CD8-positive, alpha-beta memory T cell (primary cell): ENCODE results near the gene SEC23A. TPM values are rescaled to one million over a fixed set of nuclear protein-coding genes. Genes with fewer than 3 reads are reported as not detected.
A peak's percentile ranks its signal among the peaks of the same experiment; 100 is the strongest.

Experiments used
- CTCF ChIA-PET: fragments of 350-600 bp; sonication (Branson Sonifier 250); formaldehyde crosslinking; loops from one replicate; lab custom pipeline; 2021; ENCODE audit warnings: antibody characterized with exemption; lab: Charles Lee
- POLR2A ChIA-PET: fragments of 350-600 bp; sonication (Branson Sonifier 250); formaldehyde crosslinking; loops from one replicate; lab custom pipeline; 2021; ENCODE audit warnings: antibody characterized with exemption; lab: Charles Lee
- DNase-seq, 5 donors: peaks; one replicate each; pipeline versions ENCODE4 v3.0.0 to v3.0.0-alpha.2; 2020 to 2022; ENCODE audit warnings: mixed read lengths in 1 of 5
- H3K27ac ChIP-seq: one replicate; pipeline ENCODE4 v1.7.0; 2013; ENCODE audit warnings: low read depth, mild to moderate bottlenecking, low read length, moderate library complexity
- H3K27me3 ChIP-seq: 2 replicates; pipeline ENCODE4 v1.7.0; 2013; ENCODE audit warnings: low read length, mild to moderate bottlenecking; ENCODE audit not compliant: insufficient read depth, poor library complexity, severe bottlenecking
- H3K36me3 ChIP-seq: 2 replicates; pipeline ENCODE4 v1.7.0; 2013; ENCODE audit warnings: mild to moderate bottlenecking, low read length, moderate library complexity; ENCODE audit not compliant: insufficient read depth
- H3K4me1 ChIP-seq: 2 replicates; pipeline ENCODE4 v1.7.0; 2013; ENCODE audit warnings: mild to moderate bottlenecking, low read length, moderate library complexity; ENCODE audit not compliant: insufficient read depth
- H3K4me3 ChIP-seq: 2 replicates; pipeline ENCODE4 v1.7.0; 2013; ENCODE audit warnings: mild to moderate bottlenecking, low read length
- H3K9me3 ChIP-seq: 2 replicates; pipeline ENCODE4 v1.7.0; 2013; ENCODE audit warnings: mild to moderate bottlenecking, low read length
- H3K27ac Mint-ChIP-seq, 8 donors: one replicate each; pipeline ENCODE4 v1.8.0; 2020 to 2021; ENCODE audit warnings: mixed read lengths in 8 of 8, mild to moderate bottlenecking in 6 of 8, inconsistent platforms in 3 of 8, moderate library complexity in 3 of 8
- H3K27me3 Mint-ChIP-seq, 2 donors: one replicate each; pipeline ENCODE4 v1.8.0; 2020 to 2021; ENCODE audit warnings: mixed read lengths in 2 of 2, mild to moderate bottlenecking in 1 of 2, moderate library complexity in 1 of 2
- H3K36me3 Mint-ChIP-seq, 3 donors: one replicate each; pipeline ENCODE4 v1.8.0; 2020 to 2021; ENCODE audit warnings: mixed read lengths in 3 of 3, inconsistent platforms in 1 of 3, mild to moderate bottlenecking in 1 of 3
- H3K4me1 Mint-ChIP-seq, 3 donors: one replicate each; pipeline ENCODE4 v1.8.0; 2020 to 2021; ENCODE audit warnings: mixed read lengths in 3 of 3, inconsistent platforms in 1 of 3, mild to moderate bottlenecking in 1 of 3
- H3K4me3 Mint-ChIP-seq, 7 donors: one replicate each; pipeline ENCODE4 v1.8.0; 2020 to 2021; ENCODE audit warnings: mixed read lengths in 7 of 7, mild to moderate bottlenecking in 6 of 7, moderate library complexity in 4 of 7, inconsistent platforms in 2 of 7
- H3K9me3 Mint-ChIP-seq, 5 donors: one replicate each; pipeline ENCODE4 v1.8.0; 2020 to 2022; ENCODE audit warnings: mixed read lengths in 5 of 5, mild to moderate bottlenecking in 3 of 5, moderate library complexity in 2 of 5, inconsistent platforms in 1 of 5
- polyA plus RNA-seq: library from polyadenylated mRNA; unstranded; fragments of 300-500 nt; fragmentation: Illumina TruSeq; gene quantifications from one replicate; pipeline ENCODE4 v1.2.3, GENCODE V29; 2021
- total RNA-seq, 2 experiments: library from RNA; stranded (reverse); gene quantifications; one replicate each; pipeline ENCODE4 v1.2.3, GENCODE V29; 2021

SEC23A gene
- total and polyA plus RNA-seq, 3 experiments from 2014 or later: 37.4 to 43.6 (median 37.9) TPM

DNA sequence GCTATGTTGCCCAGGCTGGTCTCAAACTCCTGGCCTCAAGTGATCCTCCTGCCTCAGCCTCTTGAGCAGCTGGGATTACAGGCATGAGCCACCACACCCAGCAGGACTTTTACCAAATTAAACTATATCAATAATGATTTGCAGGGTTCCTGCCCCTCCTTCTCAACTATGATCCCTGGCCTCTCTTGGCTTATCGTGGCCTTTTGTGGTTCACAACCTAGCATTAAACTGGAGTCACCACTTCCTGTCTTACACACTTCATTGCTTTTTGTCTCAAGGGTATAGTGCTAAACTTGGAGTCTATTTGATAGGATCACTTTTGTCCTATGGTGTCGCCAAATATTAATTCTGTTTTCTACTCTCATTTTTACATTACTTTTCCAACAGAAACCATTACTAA, 64.5 kb downstream of the SEC23A start:
- Histone ChIP-seq H3K36me3 (peaks cover 31% of the 10 kb centered on the region), H3K27ac (no peak overlapping the region), H3K9me3 (no peaks in the 10 kb centered on the region), H3K4me3 (no peak overlapping the region), H3K27me3 (no peaks in the 10 kb centered on the region), H3K4me1 (no peaks in the 10 kb centered on the region)
- ChIA-PET CTCF (no interaction called here), POLR2A (no interaction called here)
- Mint-ChIP-seq H3K4me1 (peaks cover 11 to 18% (median 17%) of the 10 kb centered on the region in 3 donors), H3K4me3 (no peak overlapping the region), H3K27ac (peak overlapping the region in 4 of 8 donors; percentile 30 to 53 (median 34)), H3K27me3 (no peaks in the 10 kb centered on the region), H3K9me3 (no peaks in the 10 kb centered on the region), H3K36me3 (peaks cover 8 to 46% (median 24%) of the 10 kb centered on the region in 3 donors)
- DNase-seq: no peak

DNA sequence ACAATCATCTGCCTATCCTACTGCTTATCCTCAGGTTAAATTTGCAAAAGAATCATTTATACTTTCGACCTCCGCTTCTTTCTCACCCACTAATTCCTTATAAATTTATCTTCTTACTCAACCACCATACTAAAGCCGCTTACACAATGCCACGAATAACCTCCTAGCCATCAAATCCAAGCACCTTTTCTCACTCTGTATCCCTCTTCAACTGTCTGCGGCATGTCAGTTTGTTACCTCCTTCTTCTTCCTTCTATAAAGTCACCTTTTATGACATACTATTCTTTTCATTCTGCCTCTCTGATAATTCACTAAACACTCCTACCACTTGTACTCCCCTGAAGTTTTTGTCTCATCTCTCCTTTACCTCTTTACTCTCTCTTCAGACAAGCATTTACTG, 66.3 kb downstream of the SEC23A start:
- no peak overlapping the region for H3K27ac Mint-ChIP-seq
- peaks cover 10 to 18% (median 17%) of the 10 kb centered on the region in 3 donors for H3K4me1 Mint-ChIP-seq
- Histone ChIP-seq H3K27ac (no peak overlapping the region), H3K9me3 (no peaks in the 10 kb centered on the region), H3K36me3 (peaks cover 31% of the 10 kb centered on the region), H3K4me1 (no peaks in the 10 kb centered on the region), H3K4me3 (no peak overlapping the region), H3K27me3 (no peaks in the 10 kb centered on the region)
- H3K9me3 Mint-ChIP-seq: no peaks in the 10 kb centered on the region
- CTCF ChIA-PET: no interaction called here
- POLR2A ChIA-PET: no interaction called here
- no peak for DNase-seq
- peaks cover 8 to 47% (median 24%) of the 10 kb centered on the region in 3 donors for H3K36me3 Mint-ChIP-seq
- no peak overlapping the region for H3K4me3 Mint-ChIP-seq
- H3K27me3 Mint-ChIP-seq: no peaks in the 10 kb centered on the region

DNA sequence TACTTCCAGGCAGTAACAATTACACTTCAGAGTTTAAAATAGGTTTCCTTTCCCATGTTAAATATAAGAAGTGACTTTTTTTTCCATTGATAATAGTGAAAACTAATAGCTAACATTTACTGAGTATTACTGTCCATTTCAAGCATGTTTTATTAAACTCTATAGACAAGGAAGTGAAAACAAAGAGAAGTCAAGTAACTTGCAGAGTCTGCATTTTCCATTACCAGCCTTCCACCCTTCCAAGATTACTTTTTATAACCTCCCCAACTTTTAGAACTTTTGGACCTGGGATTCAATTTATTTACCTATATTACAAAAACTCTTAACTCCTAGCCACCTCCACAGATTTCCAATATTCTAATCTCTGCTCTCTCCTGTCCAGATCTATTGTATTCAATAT, 67.7 kb downstream of the SEC23A start:
- no peak overlapping the region for H3K4me3 ChIP-seq
- Mint-ChIP-seq H3K27me3 (no peaks in the 10 kb centered on the region), H3K36me3 (peaks cover 15 to 53% (median 26%) of the 10 kb centered on the region in 3 donors), H3K4me3 (no peak overlapping the region), H3K4me1 (peaks cover 10 to 14% (median 14%) of the 10 kb centered on the region in 3 donors), H3K9me3 (no peaks in the 10 kb centered on the region), H3K27ac (peak overlapping the region in 2 of 8 donors; percentile 4 to 56)
- no peaks in the 10 kb centered on the region for H3K4me1 ChIP-seq
- H3K9me3 ChIP-seq: no peaks in the 10 kb centered on the region
- no peak for DNase-seq
- H3K36me3 ChIP-seq: peaks cover 28% of the 10 kb centered on the region
- CTCF ChIA-PET: no interaction called here
- POLR2A ChIA-PET: no interaction called here
- H3K27ac ChIP-seq: no peak overlapping the region
- no peaks in the 10 kb centered on the region for H3K27me3 ChIP-seq

DNA sequence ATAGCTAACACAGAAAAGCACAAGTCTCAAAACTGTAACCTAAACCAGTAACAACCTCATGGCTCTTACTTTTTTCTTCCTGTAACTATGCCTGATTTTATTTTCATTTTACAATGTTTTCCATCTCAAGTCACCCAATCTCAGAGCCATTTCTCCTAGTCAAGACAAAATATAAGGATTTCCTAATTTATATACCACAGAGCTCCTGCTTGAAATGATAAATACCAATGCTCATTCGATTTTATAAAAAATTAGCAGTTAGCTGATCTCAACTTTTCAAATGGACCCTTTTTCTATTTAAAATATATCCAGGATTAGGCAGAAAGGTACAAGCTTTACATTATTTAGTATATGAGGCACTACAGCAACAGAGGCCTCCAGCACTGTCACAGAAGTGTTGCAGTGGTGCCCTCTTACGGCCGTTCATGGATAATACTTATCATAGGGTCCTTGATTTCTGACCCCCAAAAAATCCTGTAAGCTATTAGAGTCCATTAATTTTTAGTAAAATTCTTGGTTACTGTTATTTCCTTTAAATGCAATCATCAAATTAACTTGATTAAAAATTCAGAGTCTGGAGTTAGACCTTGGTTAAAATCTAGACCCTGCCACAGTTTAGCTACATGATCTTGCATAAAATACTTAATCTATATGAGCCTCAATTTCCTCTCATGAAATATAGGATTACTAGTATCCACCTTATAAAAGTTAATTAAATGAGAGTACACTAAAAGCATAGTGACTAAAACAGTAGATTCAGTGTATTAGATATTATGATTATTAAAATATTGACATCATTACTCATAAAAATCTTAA, 68.3 kb downstream of the SEC23A start:
- no peaks in the 10 kb centered on the region for H3K9me3 Mint-ChIP-seq

DNA sequence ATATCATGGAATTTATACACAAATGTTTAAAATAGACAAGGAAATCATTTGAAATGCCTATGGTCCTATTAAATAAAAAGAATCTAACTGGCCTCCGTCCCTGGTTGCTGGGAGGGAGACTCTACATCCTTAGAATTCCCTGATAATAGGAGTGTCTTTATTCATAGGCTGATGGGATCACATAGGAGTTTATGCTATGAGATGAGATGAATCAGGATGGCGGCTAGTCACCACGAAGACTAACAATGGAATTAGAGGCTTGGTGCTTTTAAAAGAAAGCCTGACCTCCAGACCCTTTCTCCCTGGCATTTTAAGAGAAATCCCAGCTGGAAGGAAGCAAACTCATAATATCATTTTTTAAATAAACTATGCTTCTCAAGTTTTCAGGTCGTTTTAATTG, 69.7 kb downstream of the SEC23A start:
- peaks cover 11 to 61% (median 25%) of the 10 kb centered on the region in 3 donors for H3K36me3 Mint-ChIP-seq
- H3K4me3 Mint-ChIP-seq: no peak overlapping the region
- Histone ChIP-seq H3K27me3 (no peaks in the 10 kb centered on the region), H3K27ac (no peak overlapping the region), H3K4me1 (no peaks in the 10 kb centered on the region), H3K36me3 (peaks cover 20% of the 10 kb centered on the region), H3K4me3 (no peak overlapping the region), H3K9me3 (no peaks in the 10 kb centered on the region)
- no peak for DNase-seq
- H3K4me1 Mint-ChIP-seq: peaks cover 0 to 1% (median under 1%) of the 10 kb centered on the region in 3 donors
- no peak overlapping the region for H3K27ac Mint-ChIP-seq
- ChIA-PET CTCF (no interaction called here), POLR2A (no interaction called here)
- no peaks in the 10 kb centered on the region for H3K27me3 Mint-ChIP-seq
- H3K9me3 Mint-ChIP-seq: no peaks in the 10 kb centered on the region

More for the DNA sequence above, 68.3 kb downstream of the SEC23A start:
- peaks cover 15 to 57% (median 28%) of the 10 kb centered on the region in 3 donors for H3K36me3 Mint-ChIP-seq
- peaks cover 10 to 13% (median 13%) of the 10 kb centered on the region in 3 donors for H3K4me1 Mint-ChIP-seq
- DNase-seq: no peak
- H3K27me3 Mint-ChIP-seq: no peaks in the 10 kb centered on the region
- POLR2A ChIA-PET: no interaction called here
- H3K9me3 ChIP-seq: no peaks in the 10 kb centered on the region
- peak overlapping the region in 2 of 8 donors; percentile 1 to 46 for H3K27ac Mint-ChIP-seq
- CTCF ChIA-PET: interaction anchor here (1.0 kb wide), 1 partner anchor 39 kb away, joined by 3 read pairs; no protein-coding TSS in a partner anchor
- no peaks in the 10 kb centered on the region for H3K27me3 ChIP-seq
- no peak overlapping the region for H3K27ac ChIP-seq
- no peaks in the 10 kb centered on the region for H3K4me1 ChIP-seq
- no peak overlapping the region for H3K4me3 ChIP-seq
- peaks cover 25% of the 10 kb centered on the region for H3K36me3 ChIP-seq
- H3K4me3 Mint-ChIP-seq: no peak overlapping the region

DNA sequence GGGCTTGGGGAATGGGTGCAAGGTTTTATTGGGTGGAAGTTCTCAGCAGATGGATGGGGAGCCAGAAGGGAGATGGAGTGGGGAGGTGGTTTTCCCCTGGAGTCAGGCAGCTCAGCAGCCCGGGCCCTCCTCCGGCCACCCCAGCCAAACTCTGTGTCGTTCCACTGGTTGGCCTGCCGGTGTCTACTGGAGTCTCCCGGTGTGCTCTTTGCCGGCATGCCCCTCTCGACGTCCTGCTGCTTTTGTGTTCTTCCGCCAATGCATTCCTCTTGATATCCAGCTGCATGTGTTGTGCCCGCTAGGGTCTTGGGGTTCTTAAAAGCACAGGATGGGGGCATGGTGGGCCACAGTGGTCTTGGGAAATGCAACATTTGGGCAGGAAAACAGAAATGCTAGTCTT, 72.8 kb downstream of the SEC23A start:
- no peaks in the 10 kb centered on the region for H3K9me3 ChIP-seq
- no peaks in the 10 kb centered on the region for H3K36me3 ChIP-seq
- H3K4me1 ChIP-seq: no peaks in the 10 kb centered on the region
- ChIA-PET POLR2A (no interaction called here), CTCF (no interaction called here)
- H3K4me3 ChIP-seq: no peak overlapping the region
- H3K27me3 ChIP-seq: no peaks in the 10 kb centered on the region
- no peak overlapping the region for H3K27ac ChIP-seq
- Mint-ChIP-seq H3K27ac (peak overlapping the region in 2 of 8 donors; percentile 22 to 36), H3K4me3 (no peak overlapping the region), H3K9me3 (no peaks in the 10 kb centered on the region), H3K4me1 (peaks cover 0 to 1% (median 0%) of the 10 kb centered on the region in 3 donors), H3K27me3 (no peaks in the 10 kb centered on the region), H3K36me3 (peaks cover 11 to 55% (median 21%) of the 10 kb centered on the region in 3 donors)
- DNase-seq: no peak

DNA sequence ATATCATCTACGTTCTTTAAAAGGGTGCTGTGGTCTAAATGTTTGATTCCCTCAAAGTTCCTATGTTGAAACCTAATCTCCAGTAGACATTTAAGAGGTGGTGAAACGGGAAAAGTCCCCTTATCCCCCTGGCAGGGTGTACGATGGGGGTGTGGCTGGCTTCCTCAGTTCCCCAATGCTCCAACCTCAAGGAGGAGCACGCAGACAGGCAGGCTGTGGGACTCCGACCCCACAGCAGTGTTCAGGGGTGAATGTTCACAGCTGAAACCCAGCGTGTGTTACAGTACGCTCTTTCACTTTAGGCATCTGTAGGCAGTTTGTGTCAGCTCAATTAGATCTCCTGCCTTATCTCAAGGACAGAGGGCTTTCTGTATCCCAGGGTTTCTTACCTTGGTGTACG, 73.2 kb downstream of the SEC23A start:
- DNase-seq: no peak
- Mint-ChIP-seq H3K27ac (peak overlapping the region in 1 of 8 donors; percentile 2), H3K27me3 (no peaks in the 10 kb centered on the region), H3K4me3 (no peak overlapping the region), H3K9me3 (no peaks in the 10 kb centered on the region), H3K36me3 (peaks cover 11 to 52% (median 21%) of the 10 kb centered on the region in 3 donors), H3K4me1 (peaks cover 0 to 1% (median 0%) of the 10 kb centered on the region in 3 donors)
- ChIA-PET POLR2A (no interaction called here), CTCF (no interaction called here)
- no peaks in the 10 kb centered on the region for H3K27me3 ChIP-seq
- H3K4me3 ChIP-seq: no peak overlapping the region
- no peaks in the 10 kb centered on the region for H3K4me1 ChIP-seq
- no peaks in the 10 kb centered on the region for H3K9me3 ChIP-seq
- H3K27ac ChIP-seq: no peak overlapping the region
- no peaks in the 10 kb centered on the region for H3K36me3 ChIP-seq

DNA sequence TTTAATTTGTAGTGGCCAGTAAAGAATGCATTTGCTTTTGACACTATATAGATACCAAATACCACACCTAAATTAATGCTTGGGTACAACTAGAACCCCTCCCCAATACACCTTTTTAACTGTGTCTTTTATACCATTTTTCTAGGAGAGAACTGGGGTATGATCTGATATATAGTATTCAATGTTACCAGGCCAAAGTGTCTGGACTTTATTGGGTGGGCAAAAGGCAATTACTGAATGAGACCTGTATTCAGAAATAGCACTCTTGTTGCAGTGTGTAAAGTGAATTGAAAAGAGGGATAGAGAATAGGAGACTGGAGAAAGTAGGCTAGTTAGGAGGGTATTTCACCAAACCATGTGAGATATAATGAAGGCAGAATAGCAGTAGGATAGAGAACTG, 74.4 kb downstream of the SEC23A start:
- Mint-ChIP-seq H3K27me3 (no peaks in the 10 kb centered on the region), H3K27ac (peak overlapping the region in 3 of 8 donors; percentile 0 to 39 (median 4)), H3K9me3 (no peaks in the 10 kb centered on the region), H3K4me1 (peaks cover 0 to 1% (median 0%) of the 10 kb centered on the region in 3 donors), H3K4me3 (no peak overlapping the region), H3K36me3 (peaks cover 11 to 45% (median 18%) of the 10 kb centered on the region in 3 donors)
- Histone ChIP-seq H3K9me3 (no peaks in the 10 kb centered on the region), H3K36me3 (no peaks in the 10 kb centered on the region), H3K4me3 (no peak overlapping the region), H3K27me3 (no peaks in the 10 kb centered on the region), H3K27ac (no peak overlapping the region), H3K4me1 (no peaks in the 10 kb centered on the region)
- ChIA-PET POLR2A (no interaction called here), CTCF (no interaction called here)
- no peak for DNase-seq
